Hepatic stellate cell (primary cell): Measurements from ENCODE around the gene AP3B2.
A peak's percentile ranks its signal among the peaks of the same experiment; 100 is the strongest.

Experiments used
- DNase-seq: peaks from one replicate; pipeline ENCODE4 v3.0.0; 2011; ENCODE audit warnings: low spot score

The AP3B2 gene

DNA sequence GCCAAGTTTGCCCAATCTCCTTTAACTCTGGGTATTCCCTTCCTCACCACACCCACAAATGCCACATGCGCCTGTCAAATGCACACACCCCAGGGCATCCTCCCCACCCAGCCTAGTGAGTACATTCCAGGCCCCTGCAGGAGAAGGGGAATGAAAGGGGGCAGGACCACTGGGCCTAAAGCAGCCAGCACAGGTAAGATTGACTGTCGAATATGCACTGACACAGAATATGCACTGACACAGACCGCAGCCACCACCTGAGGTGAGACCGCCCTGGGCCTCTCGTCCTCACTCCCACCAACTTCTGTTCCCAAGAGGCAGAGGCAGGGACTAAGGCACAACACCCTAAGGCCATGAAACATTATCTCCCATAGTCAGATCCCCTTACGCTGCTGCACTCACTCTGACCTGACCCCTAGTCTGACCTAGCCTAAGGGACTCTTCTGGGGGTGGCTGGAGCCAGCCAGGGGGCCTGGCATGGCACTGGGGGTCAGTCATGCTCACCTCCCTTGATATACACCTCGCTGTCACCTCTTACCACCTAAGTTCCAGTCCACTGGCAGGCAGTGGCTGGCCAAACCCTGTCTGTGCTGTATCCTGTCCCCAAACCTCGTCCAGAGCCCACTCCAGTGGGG lies 10.8 kb downstream of the AP3B2 start:
- DNase-seq, result no peak

DNA sequence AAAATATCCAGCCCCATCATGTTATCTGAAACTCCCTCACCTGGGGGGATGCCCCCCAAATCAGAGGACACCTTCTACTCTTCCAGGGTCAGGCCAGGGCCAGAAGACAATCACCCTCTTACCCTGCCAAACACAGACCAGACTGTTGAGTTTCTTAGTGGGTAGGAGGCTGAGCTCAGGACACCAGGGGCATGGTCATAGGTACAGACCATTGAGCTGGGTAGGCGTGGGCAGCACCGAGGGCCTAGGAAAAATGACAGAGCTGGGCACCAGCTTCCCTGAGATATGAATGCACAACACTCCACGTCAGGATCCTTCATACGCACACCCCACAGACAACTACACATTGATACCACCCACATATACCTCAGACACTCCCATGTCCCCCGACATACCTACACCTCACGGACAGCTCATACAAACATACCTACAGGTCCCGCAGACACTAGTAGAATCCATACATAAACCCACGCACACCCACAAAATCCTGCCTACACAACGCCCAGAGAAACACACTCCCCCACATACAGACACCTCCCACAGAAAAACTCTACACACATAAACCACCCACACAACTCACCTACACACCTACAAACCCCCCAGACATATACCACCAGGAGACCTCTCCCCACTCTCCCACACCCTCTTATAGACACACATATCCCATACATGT lies 11.8 kb downstream of the AP3B2 start:
- DNase-seq, result no peak

DNA sequence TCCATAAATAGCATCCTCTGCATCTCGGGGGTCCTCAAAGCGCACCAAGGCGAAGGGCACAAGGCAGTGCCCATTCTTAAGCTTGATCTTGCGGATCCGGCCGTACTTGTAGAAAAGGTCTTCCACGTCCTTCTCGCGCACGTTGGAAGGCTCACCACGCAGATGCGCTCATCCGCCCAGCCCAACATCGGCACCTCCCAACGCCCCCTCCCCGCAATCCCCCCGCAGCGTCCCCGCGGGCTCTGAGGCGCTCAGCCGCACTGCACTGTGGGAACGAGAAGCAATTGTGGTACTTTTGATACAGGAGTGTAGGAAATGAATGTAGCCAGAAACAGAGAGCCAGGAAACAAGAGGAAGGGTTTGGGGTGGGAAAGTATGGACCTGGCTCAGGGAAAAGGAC lies 17.5 kb downstream of the AP3B2 start:
- no peak for DNase-seq

DNA sequence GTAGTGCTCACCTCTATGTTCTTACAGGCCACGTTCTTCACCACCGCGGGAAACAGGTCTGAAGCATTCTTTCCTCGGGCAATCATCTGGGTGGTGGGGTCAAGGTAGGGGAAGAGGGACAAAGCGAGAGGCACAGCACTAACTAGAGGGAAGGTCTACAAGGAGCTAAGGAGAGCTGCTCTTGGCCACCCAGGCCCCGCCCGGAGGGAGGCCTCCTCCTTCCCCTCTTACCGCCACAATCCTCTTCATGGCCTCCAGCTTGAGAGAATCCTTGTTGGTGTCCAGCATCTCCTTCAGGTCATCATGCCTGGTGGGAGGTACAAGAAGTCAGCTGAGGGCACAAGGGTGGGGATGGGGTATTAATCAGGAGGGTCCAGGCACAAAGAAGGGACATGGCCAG lies 20.5 kb downstream of the AP3B2 start:
- DNase-seq, result no peak

DNA sequence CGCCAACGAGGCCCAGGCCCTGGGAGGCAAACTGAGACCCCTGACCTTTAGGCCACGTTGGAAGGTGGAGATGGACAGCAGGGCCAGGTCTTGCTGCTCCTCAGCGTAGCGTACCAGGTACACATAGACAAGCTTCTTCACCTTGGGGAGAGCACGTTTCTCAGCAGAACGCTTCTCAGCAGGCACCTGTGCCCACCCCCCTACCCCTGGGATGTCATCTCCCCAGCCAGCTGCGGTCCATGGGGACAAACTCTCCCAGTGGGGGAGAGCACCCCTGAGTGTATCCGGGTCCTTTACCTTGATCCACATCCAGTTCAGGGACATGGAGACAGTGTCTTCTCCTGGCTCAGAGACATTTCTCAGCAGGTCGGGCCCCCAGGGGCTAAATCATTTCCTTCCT lies 21.0 kb downstream of the AP3B2 start:
- DNase-seq, result no peak

DNA sequence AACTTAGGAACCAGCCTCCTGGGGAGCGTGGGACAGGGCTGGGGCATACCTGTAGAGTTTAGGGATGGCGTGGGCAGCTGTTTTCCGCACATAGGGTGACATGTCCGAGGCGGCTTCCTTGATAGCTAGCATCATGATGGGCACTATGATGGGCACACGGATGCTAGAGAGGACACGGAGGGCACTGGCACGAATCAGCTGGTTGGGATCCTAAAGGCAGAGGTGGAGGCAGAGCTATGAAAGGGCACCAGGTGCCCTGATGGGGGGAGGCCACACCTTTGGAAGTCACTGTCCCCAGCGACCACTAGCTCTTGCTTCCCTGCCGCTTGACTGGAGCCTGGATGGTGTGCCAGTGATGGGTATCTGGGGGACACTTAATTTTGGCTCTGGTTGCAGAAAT lies 28.3 kb downstream of the AP3B2 start:
- no peak for DNase-seq

DNA sequence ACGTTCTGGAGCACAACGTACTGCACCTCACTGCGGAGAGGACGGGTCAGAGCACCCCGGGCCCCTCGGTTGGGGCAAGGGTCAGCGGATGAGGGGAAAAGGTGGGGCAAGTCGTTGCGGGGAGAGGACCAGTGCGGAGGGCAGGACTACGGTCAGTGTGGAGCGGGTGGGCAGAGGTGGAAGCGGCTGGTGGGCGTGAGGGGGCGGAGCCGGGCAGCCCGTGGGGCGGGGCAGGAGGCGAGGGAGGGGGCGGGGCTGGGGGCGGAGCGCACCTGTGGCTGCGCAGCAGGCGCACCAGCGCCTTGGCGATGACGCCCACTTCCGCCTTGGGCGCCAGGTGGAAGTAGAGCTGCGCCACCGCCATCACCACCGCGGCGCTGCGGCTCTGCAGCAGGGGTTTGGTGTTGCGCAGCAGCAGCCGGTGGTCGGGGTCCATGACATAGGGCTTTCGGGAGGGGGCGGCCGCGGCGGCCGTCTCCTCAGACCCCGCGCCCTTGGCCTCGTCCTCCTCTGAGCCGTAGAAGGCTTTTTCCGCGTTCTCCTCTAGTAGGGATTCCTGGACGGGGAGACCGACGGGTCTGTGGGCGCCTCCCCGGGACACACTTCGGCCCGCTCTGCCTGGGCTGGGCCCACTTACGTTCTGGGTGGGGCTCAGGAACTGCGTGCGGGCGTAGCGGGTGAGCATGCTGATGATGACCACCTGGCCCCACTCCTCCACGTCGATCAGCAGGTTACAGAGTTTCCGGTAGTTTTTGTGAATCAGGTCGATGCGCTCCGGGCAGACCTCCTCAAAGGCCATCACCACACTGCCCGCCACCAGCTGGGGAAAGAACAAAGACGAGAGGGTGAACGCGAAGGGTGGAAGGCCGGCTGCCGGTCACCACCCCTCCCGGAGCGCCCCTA lies 29.2 kb downstream of the AP3B2 start:
- DNase-seq, result no peak

DNA sequence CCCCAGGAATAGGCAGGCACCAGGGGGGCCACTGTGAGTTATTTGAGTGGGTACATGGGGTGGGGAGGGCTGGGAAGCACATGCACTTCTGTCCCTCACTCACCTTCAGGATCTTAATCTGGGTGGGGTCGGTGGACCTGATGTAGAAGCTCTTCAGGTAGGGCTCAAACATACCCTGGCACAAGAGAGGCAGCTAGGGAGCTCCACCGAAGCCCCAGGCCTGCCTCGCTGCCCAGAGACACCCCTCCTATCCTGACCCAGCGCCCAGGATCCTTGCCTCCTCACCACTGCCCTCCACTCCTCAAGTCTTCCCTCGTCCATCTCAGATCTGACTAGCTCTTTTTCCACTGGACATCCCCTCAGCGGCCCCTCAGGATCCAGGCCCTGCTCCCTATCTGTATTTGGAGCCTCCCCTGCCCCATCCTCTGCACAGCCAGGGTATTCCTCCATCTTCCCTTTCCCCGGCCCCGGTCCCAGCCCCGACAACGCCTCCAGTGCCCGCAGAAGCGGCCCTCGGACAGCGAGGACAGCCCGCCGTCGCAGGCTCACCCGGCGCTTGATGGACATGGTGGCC lies 30.0 kb downstream of the AP3B2 start:
- no peak for DNase-seq

DNA sequence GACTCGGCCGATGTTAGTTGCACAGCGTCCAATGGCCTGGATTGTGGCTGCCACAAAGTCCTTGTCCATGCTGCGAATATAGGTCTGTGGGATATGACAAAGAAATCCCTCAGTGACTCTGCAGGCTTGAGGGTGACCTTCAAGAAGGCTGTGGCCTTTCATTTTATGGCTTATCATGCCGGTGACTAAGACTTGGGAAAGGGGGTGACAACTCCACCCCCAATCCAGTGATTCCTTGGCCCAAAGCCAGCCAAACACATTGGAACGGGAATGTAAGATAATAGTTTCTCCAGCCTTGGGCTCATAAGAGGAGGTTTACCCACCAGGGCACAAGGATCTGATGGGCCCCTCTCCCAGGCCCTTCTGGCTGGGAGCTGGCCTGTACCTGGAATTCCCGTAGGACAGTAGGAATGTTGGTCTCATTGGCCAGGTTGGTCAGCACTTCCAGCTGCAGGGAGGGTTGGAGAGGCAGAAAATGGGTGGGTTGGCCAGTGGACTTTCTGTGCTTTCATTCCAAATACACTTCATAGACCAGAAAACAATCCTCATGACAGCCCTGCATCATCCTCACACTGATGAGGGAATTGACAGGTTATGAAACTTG lies 31.9 kb downstream of the AP3B2 start:
- DNase-seq, result no peak

DNA sequence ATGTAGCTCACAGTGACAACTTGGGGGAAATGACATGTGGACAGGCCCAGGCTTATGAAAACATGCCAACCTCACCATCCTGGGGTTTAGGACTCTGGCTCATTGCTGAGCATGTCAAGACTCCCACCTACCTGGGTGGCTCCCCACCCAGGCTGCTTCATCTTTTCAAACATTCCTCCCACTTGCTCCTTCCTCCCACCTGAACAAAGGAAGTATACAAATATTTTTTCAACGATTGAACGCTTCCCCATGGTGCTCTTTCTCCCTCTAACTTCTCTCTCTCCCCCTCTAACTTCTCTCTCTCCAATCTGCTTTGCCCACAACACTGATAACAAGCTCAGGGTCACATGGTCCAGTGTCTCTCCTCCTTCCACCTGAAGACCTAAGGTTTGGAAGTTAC lies 34.8 kb downstream of the AP3B2 start:
- no peak for DNase-seq

DNA sequence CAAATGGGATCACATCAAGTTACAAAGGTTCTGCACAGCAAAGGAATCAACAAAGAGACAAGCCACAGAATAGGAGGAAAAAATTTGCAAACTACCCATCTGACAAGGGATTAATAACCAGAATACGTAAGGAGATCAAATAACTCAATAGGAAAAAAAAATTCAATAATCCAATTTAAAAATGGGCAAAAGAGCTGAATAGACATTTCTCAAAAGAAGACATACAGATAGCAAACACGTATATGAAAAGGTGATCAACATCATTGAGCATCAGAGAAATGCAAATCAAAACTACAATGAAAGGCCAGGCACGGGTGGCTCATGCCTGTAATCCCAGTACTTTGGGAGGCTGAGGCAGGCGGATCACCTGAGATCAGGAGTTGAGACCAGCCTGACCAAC lies 39.0 kb downstream of the AP3B2 start:
- no peak for DNase-seq

DNA sequence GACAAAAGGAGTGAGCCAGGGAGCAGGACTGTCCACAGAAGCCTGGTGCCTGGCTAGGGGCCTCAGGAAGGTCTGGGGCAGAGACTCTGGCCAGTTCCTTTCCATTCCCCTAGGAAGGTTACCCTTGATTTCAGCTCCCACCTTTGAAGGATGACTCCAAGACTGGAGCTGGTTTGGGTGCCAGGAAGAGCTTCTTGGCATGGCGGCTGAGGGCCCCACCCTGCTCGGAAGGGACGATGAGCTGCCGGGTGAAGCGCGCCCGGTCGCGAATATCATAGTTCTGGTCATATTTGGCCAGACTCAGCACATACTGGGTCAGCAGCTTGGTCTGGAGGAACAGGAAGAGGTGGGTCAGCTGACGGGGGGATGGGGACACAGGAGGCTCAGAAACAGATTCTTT lies 43.1 kb downstream of the AP3B2 start:
- no peak for DNase-seq

DNA sequence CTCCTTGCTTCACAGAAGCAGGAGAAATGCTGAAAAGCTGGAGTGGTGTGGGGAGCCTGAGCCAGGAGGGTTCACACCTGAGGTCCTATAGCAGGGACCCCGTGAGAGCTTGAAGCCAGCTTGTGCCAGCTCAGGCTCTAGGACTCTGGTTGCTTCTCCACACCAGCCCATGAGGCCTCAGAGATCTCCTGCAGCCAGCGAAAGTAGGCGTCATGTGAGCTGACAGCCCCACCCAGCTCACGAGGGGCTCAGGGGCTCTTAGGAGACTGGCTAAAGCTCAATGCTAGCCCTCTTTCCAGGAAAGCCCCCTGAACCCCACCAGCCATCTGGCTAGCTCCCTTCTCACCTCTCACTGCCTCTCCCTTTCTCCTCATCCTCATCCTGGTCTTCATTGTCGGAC lies 45.7 kb downstream of the AP3B2 start:
- DNase-seq, result no peak

DNA sequence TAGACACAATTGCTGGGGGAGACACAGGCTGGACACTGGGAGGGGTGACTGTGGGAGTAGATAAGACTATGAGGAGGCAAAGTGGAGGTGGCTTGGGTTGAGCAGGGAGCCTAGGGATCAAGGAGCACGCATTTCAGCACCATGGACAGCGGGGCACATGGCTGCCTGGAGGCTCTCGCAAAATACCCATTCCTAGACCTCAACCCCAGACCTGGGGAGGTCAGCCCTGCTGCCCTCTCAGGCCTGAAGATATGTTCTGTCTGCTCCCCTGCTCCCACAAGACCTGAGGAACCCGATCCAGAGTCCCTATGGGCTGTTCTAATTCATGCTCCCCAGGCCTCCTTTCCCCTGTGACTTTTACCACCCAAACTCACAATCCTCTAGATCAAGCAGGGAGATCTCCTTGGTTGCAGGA lies 46.5 kb downstream of the AP3B2 start:
- DNase-seq, result peak; percentile 32

DNA sequence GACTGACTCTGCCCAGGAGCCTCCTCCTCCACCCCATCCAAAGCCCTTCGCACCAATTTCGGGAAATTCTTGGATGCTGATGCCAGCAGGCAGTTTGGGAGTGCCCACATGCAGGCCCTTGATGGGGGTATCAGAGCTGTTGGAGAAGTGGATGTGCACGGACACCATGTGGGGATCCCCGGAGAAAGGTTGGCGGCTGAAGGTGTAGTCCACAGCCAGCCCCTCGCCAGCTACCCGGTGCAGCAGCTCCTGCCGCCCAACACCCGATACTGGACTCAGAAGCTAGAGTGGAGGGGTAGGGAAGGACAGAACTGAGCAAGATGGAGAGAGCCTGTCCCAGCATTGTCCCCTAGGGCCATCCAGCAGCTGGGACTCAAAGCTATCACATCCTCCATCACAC lies 47.0 kb downstream of the AP3B2 start:
- no peak for DNase-seq

DNA sequence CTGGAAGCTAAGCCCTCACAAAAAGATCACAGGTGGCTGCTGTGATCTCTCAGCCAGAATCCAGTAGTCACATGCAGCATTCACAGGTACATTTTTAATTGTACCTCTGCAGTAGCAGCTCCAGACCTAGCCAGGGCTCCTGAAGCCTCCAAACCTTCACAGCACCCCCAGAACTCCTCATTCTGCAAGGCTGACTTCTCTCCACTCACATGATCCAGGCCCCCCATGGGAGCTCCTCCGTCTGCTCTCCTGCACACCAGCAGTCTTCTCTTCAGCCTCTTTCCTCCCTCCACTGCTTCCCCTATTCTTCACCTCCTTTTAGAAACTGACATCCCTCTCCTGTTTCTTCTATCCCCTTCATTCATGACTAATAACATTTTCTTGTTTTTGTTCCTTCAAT lies 49.3 kb downstream of the AP3B2 start:
- DNase-seq, result no peak

DNA sequence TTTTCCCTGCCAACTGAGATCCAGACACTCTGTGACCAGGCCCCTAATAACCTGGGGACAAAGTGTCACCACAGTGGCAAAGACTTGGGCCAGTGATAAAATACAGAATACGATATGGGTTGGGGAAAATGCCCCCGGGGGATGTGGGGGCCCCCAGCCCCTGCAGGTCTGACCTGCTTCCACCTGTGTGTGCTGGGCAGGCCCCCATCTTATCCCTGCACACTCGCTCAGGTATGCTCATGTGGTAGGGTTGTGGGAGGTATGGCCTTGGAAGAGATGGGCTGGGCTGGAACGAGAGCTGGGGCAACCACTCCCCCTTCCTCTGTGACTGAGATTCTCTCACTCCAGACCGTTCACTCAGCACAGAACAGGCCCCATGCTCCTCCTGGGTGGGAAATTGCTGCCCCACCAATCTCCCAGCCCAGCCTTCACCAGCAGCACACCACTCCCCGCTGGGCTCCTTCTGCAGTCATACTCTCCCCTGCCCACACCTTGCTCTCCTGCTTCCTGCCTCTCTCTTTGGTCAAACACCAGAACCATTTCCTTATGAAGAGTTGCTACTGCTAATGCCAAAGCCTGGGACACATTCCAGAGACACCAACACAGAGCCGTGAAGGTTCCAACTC lies 52.9 kb downstream of the AP3B2 start:
- no peak for DNase-seq

DNA sequence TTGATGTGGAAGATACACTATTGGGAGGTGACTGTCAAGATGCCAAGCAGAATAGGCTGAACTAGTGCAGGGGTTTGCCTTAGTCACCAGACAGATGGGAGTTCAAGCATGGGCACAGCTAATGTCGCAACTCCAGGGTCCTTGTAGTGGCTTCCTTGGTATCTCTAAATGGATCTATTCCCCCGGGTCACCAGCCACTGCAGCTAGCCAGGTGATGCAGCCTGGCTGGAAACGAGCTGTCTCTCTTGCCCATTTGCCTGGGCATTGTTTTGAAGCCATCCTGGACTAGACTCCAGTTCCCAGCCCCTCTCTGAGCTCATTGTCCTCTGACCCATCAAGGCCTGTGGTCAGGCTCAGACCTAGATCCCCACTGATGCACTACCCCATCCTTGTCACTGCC lies 54.1 kb downstream of the AP3B2 start:
- no peak for DNase-seq

DNA sequence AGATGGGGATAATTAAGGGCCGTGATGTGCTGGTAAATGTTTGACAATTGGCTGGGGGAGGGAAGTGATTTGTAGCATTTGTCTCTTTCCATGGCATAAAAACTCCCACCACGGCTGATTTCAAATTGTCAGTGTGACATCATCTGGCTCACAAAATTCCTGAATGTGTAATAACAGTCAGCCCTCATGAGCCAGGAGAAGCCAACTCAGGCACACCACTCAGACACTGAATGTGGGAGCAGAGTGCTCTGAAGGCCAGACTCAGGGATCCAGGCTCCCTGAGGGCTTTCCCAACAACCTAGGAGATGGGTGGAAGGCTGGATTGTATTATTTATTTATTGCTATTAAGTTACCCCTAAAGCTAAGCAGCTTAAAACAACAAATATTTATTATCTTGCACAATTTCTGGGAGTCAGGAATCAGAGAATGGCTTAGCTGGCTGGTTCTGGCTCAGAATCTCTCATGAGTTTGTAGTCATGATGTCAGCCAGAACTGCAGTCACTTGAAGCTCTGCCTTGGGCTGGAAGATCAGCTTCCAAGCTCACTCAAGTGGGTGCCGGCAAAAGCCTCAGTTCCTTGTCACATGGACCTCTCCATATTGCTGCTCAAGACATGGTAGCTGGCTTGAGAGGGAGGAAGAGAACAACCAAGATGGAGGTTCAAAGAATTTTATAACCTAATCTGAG lies 56.0 kb downstream of the AP3B2 start:
- no peak for DNase-seq

DNA sequence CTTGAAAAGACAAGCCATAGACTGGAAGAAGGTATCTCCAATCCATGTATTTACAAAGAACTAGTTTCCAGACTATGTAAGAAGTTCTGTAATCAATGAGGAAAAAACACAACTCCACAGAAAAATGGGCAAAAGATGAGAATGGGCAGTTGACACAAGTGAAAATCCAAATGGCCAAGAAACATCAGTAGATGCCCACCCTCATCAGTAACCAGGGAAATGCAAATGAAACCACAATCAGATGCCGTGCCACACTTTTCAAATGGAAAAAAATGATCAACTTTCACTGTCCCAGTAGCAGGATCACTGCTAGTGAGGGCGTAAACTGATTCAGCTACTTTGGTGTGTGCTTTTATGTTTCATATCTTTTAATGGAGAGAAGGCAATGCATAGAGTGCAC lies 58.0 kb downstream of the AP3B2 start:
- no peak for DNase-seq

DNA sequence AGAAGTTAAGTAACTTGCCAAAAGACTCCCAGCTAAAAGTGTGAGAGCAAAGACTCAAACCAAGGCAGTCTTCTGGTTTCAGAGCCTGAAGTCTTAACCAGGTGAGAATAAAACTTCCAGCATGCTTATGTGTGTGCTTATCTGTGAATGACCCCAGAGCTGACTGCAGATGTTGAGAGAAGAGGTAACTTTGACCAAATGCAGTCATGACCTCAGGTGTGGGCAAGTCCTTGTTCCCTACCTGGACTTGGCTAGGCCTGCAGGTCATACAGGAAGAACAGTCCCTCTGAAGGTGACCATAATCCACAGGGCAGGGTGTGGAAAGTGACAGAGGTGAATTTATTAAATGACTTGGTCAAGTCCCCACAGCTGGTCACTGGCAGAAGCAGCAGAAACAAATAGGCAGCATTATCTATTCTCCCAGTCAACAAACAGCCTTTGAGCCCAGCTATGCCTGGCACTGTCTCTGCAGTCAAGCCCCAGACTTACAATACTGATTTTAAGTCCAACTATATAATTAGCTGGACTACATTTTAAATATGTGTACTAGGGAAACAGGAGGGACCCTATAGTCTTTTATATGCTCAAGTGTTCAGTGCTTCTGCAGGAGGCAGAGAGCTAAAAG lies 59.5 kb downstream of the AP3B2 start:
- DNase-seq, result no peak
